Spleen (tissue), 7 donors: ENCODE data around the gene UAP1.

ENCODE experiments used
- CTCF ChIP-seq, 11 experiments: fragments of 200-600 bp in 7 of 11; fragments of 450-650 bp in 4 of 11; sonication (generic) in 4 of 11; IDR thresholded peaks in 8 of 11; conservative IDR thresholded peaks in 3 of 11; 1 replicate in 7 of 11; 2 replicates in 4 of 11; pipeline versions ENCODE4 v1.4.0 to v1.8.0; 2016 to 2021; ENCODE audit warnings: antibody characterized with exemption in 11 of 11, inconsistent platforms in 4 of 11, mild to moderate bottlenecking in 1 of 11
- POLR2A ChIP-seq, 3 donors: fragments of 450-650 bp; IDR thresholded peaks; one replicate each; pipeline ENCODE4 v1.5.1; 2017; ENCODE audit warnings: antibody characterized with exemption in 3 of 3, mild to moderate bottlenecking in 1 of 3
- donor health status: DM: no; HTN: no; CAD: no; lungs with moderate emphysema.
- donor health status: DM: no; HTN: no; CAD: no.
- donor health status: DM: no; HTN: no; CAD: no.

GRCh38 chr1:162612606-162613400 lies 51.3 kb downstream of the UAP1 start:
- TF ChIP-seq CTCF (IDR thresholded peaks at IDR 0.05 in 8 of 11, conservative IDR thresholded peaks at IDR 0.05 in 3 of 11) (no peak), POLR2A (IDR thresholded peaks at IDR 0.05) (no peak)
